Measurements from ENCODE around the gene MTERF4. TPM values are rescaled to one million over a fixed set of nuclear protein-coding genes. Genes with fewer than 3 reads are reported as not detected.

MTERF4 gene
- total RNA-seq, 1 donor = 36.5 TPM

- no peak overlapping the region for H3K4me3 ChIP-seq (ENCODE audit: low read depth, low read length)
- DNase-seq (ENCODE audit: low read depth) = no peak
- TF ChIP-seq CTCF (IDR thresholded peaks at IDR 0.05; ENCODE audit: insufficient read depth, low read length) = no peak
Measured at GRCh38 chr2:241121008-241121407, 18.9 kb upstream of the MTERF4 start.

- no peak for TF ChIP-seq CTCF (IDR thresholded peaks at IDR 0.05; ENCODE audit: insufficient read depth, low read length)
- H3K4me3 ChIP-seq (ENCODE audit: low read depth, low read length) = no peak overlapping the region
- no peak for DNase-seq (ENCODE audit: low read depth)
Measured at GRCh38 chr2:241120440-241120839, 18.4 kb upstream of the MTERF4 start.

- no peak overlapping the region for H3K4me3 ChIP-seq (ENCODE audit: low read depth, low read length)
- TF ChIP-seq CTCF (IDR thresholded peaks at IDR 0.05; ENCODE audit: insufficient read depth, low read length) = no peak
- DNase-seq (ENCODE audit: low read depth) = no peak
Measured at GRCh38 chr2:241118737-241119505, 16.8 kb upstream of the MTERF4 start.

GRCh38 chr2:241116606-241117560, 14.8 kb upstream of the MTERF4 start:
- no peak for TF ChIP-seq CTCF (IDR thresholded peaks at IDR 0.05; ENCODE audit: insufficient read depth, low read length)
- H3K4me3 ChIP-seq (ENCODE audit: low read depth, low read length) = no peak overlapping the region
- DNase-seq (ENCODE audit: low read depth) = no peak

GRCh38 chr2:241115361-241115760, 13.3 kb upstream of the MTERF4 start:
- no peak for DNase-seq (ENCODE audit: low read depth)
- H3K4me3 ChIP-seq (ENCODE audit: low read depth, low read length) = no peak overlapping the region
- no peak for TF ChIP-seq CTCF (IDR thresholded peaks at IDR 0.05; ENCODE audit: insufficient read depth, low read length)

GRCh38 chr2:241114836-241115235, 12.7 kb upstream of the MTERF4 start:
- no peak for DNase-seq (ENCODE audit: low read depth)
- TF ChIP-seq CTCF (IDR thresholded peaks at IDR 0.05; ENCODE audit: insufficient read depth, low read length) = no peak
- H3K4me3 ChIP-seq (ENCODE audit: low read depth, low read length) = no peak overlapping the region
